Breast epithelium (tissue), 4 donors: ENCODE results near the gene RAB2B. TPM values are rescaled to one million over a fixed set of nuclear protein-coding genes. Genes with fewer than 3 reads are reported as not detected.
A peak's percentile ranks its signal among the peaks of the same experiment; 100 is the strongest.

Experiments used
- DNase-seq, 2 donors: peaks; one replicate each; pipeline ENCODE4 v3.0.0-alpha.2; 2019; ENCODE audit warnings: low spot score in 2 of 2
- H3K27ac ChIP-seq, 2 donors: fragments of 200-600 bp; sonication (generic) in 1 of 2; one replicate each; pipeline ENCODE4 v1.5.1; 2016 to 2019; ENCODE audit warnings: mild to moderate bottlenecking in 1 of 2
- H3K27me3 ChIP-seq, 2 donors: fragments of 200-600 bp; sonication (generic) in 1 of 2; one replicate each; pipeline versions ENCODE4 v1.5.1 to v1.6.0; 2017 to 2019; ENCODE audit warnings: control low read depth in 1 of 2, mild to moderate bottlenecking in 1 of 2
- H3K36me3 ChIP-seq: fragments of 200-600 bp; one replicate; pipeline ENCODE4 v1.5.1; 2019
- H3K4me1 ChIP-seq, 2 donors: fragments of 200-600 bp; sonication (generic); one replicate each; pipeline ENCODE4 v1.5.1; 2016 to 2019; ENCODE audit warnings: control low read depth in 1 of 2
- H3K4me3 ChIP-seq, 3 donors: fragments of 200-600 bp; sonication (generic); 1 replicate in 2 of 3; 2 replicates in 1 of 3; pipeline ENCODE4 v1.5.1; 2016 to 2019; ENCODE audit warnings: mild to moderate bottlenecking in 3 of 3, moderate library complexity in 2 of 3
- H3K9me3 ChIP-seq, 2 donors: fragments of 200-600 bp; sonication (generic) in 1 of 2; one replicate each; pipeline ENCODE4 v1.5.1; 2016 to 2019; ENCODE audit warnings: control low read depth in 1 of 2
- CTCF ChIP-seq, 3 donors: fragments of 450-650 bp; IDR thresholded peaks; one replicate each; pipeline ENCODE4 v1.5.1; 2016 to 2017; ENCODE audit warnings: antibody characterized with exemption in 3 of 3, mild to moderate bottlenecking in 3 of 3, moderate library complexity in 3 of 3
- POLR2A ChIP-seq: fragments of 450-650 bp; IDR thresholded peaks from one replicate; pipeline ENCODE4 v1.6.1; 2016; ENCODE audit warnings: antibody characterized with exemption, mild to moderate bottlenecking, moderate library complexity
- POLR2AphosphoS5 ChIP-seq, 3 donors: sonication (generic); formaldehyde crosslinking; IDR thresholded peaks; one replicate each; pipeline ENCODE4 v1.6.1; 2017; ENCODE audit warnings: antibody characterized with exemption in 3 of 3
- intact Hi-C: fragments of 100-400 bp; cut with DNase I; formaldehyde crosslinking; loops from one replicate; pipeline ENCODE4 v1.15.1; 2023; ENCODE audit warnings: low total_unique reads
- total RNA-seq, 3 donors: library from RNA; depleted of rRNA; stranded (reverse); fragments of >200 nt; gene quantifications; one replicate each; pipeline ENCODE4 v1.1.0, GENCODE V29; 2016

Gene RAB2B
- total RNA-seq, 3 donors from 2014 or later: 26.9 to 28.5 (median 27.5) TPM

- Histone ChIP-seq H3K4me1 (peaks cover 0 to 15% of the 10 kb centered on the region in 2 donors), H3K27ac (peak within 1 kb of the TSS; percentile 81 to 90), H3K27me3 (no peaks in the 10 kb centered on the region), H3K9me3 (no peaks in the 10 kb centered on the region), H3K36me3 (no peaks in the 10 kb centered on the region), H3K4me3 (peak within 1 kb of the TSS; percentile 72 to 84 (median 80))
- no peak for TF ChIP-seq POLR2A
- TF ChIP-seq POLR2AphosphoS5 (IDR thresholded peaks at IDR 0.05): peak in 2 of 3 donors; percentile 75 to 90
- no peak for TF ChIP-seq CTCF (IDR thresholded peaks at IDR 0.05)
- peak; percentile 95 to 98 for DNase-seq
- intact Hi-C loops: no loop called here
Observed at GRCh38 chr14:21510735-21511657, 34.2 kb upstream of the RAB2B start, which contains the start of gene METTL3. Gene METTL3, minus strand, starts transcription at chr14:21511340. Its CDS starts 117 bp downstream, at chr14:21511223.

- no peaks in the 10 kb centered on the region for H3K27me3 ChIP-seq
- no peak for TF ChIP-seq POLR2A
- TF ChIP-seq CTCF (IDR thresholded peaks at IDR 0.05): no peak
- H3K9me3 ChIP-seq: no peaks in the 10 kb centered on the region
- H3K4me1 ChIP-seq: peaks cover 0 to 15% of the 10 kb centered on the region in 2 donors
- no peak overlapping the region for H3K27ac ChIP-seq
- H3K36me3 ChIP-seq: no peaks in the 10 kb centered on the region
- intact Hi-C loops: no loop called here
- no peak for DNase-seq
- H3K4me3 ChIP-seq: peak overlapping the region in 1 of 3 donors; percentile 84
Observed at GRCh38 chr14:21509432-21510143, 32.8 kb upstream of the RAB2B start.

GRCh38 chr14:21506557-21506956 lies 29.8 kb upstream of the RAB2B start:
- H3K36me3 ChIP-seq: no peaks in the 10 kb centered on the region
- TF ChIP-seq POLR2AphosphoS5 (IDR thresholded peaks at IDR 0.05): no peak
- TF ChIP-seq CTCF (IDR thresholded peaks at IDR 0.05): no peak
- no peak for TF ChIP-seq POLR2A
- H3K9me3 ChIP-seq: no peaks in the 10 kb centered on the region
- no peak overlapping the region for H3K27ac ChIP-seq
- no peak for DNase-seq
- H3K4me1 ChIP-seq: peaks cover 0 to 15% of the 10 kb centered on the region in 2 donors
- intact Hi-C loops: no loop called here
- H3K27me3 ChIP-seq: no peaks in the 10 kb centered on the region
- H3K4me3 ChIP-seq: no peak overlapping the region

- H3K27me3 ChIP-seq: no peaks in the 10 kb centered on the region
- intact Hi-C loops: no loop called here
- H3K4me3 ChIP-seq: no peak overlapping the region
- no peaks in the 10 kb centered on the region for H3K9me3 ChIP-seq
- no peak for DNase-seq
- peaks cover 0 to 11% of the 10 kb centered on the region in 2 donors for H3K4me1 ChIP-seq
- TF ChIP-seq POLR2AphosphoS5 (IDR thresholded peaks at IDR 0.05) (no peak), POLR2A (no peak), CTCF (IDR thresholded peaks at IDR 0.05) (no peak)
- H3K36me3 ChIP-seq: no peaks in the 10 kb centered on the region
- H3K27ac ChIP-seq: no peak overlapping the region
Observed at GRCh38 chr14:21505012-21505553, 28.3 kb upstream of the RAB2B start.
